ENCODE measurements around the gene PRR33. TPM values are rescaled to one million over a fixed set of nuclear protein-coding genes. Genes with fewer than 3 reads are reported as not detected.

The PRR33 gene
- polyA plus RNA-seq, 3 donors from 2014 or later = 0.35 TPM; not detected in 2

DNA sequence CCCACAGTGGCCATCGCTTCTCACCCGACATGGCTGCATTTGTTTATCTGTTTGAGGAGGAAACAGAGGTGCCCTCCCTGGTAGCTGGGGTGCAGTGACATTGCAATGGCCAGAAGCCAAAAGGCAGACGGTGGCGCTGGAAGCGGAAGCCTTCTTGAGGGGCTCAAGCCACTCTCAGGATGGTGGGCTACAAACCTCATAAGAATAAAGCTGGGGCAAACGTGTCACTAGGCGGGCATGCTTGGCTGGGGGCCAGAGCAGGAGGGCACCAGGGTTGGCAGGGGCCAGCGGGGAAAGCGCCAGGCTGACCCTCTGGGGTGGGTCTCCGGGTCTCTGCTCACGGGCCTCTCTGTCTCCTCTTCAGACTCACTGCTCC lies 40.4 kb upstream of the PRR33 start:
- Mint-ChIP-seq H3K4me1 (peaks cover 3 to 5% of the 10 kb centered on the region in 2 donors), H3K4me3 (no peak overlapping the region), H3K36me3 (peaks cover 0 to 6% (median 0%) of the 10 kb centered on the region in 3 donors), H3K27me3 (ENCODE audit: low read depth in 3 of 3) (peaks cover 5 to 11% (median 9%) of the 10 kb centered on the region in 3 donors), H3K27ac (no peak overlapping the region), H3K9me3 (no peaks in the 10 kb centered on the region)
- no peak for DNase-seq

DNA sequence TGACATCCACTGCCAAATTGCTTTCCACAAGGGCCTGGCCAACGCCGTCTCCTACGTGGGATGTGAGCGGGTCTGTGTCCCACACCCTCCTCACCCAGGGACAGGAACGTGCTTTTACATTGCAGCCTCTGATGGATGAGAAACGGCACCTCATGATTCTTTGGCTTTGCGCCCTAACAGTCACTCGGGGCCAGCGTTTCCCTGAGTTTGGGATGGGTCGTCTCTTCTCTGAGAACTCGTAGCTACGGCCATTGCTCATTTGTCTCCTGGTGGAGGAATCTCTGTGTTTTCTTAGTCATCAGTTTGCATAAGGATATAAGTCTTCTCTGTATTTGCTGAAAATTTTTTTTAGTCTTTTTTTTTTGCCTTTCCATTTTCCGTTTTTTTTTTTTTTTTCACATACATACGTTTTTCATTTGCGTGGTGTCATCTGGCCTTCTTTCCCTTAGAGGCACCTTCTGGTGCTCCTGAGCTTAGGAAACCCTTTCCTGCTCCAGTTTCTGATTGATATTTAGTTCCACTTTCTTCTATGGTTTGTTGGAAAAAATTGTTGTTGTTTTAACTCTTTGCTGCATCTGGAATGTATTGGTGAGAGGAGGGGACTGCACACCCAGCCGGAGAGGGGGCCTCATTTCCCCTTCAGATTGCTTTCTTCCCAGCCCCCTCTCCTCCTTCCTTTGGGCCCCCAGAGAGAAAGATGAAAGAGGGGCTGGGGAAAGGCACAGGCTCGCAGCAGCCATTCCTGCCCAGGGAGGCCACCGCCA lies 39.8 kb upstream of the PRR33 start:
- no peak for DNase-seq
- H3K36me3 Mint-ChIP-seq = peaks cover 0 to 6% (median 0%) of the 10 kb centered on the region in 3 donors
- no peaks in the 10 kb centered on the region for H3K9me3 Mint-ChIP-seq
- peaks cover 5 to 13% (median 9%) of the 10 kb centered on the region in 3 donors for H3K27me3 Mint-ChIP-seq (ENCODE audit: low read depth in 3 of 3)
- H3K27ac Mint-ChIP-seq = no peak overlapping the region
- peaks cover 3 to 5% of the 10 kb centered on the region in 2 donors for H3K4me1 Mint-ChIP-seq
- H3K4me3 Mint-ChIP-seq = no peak overlapping the region

DNA sequence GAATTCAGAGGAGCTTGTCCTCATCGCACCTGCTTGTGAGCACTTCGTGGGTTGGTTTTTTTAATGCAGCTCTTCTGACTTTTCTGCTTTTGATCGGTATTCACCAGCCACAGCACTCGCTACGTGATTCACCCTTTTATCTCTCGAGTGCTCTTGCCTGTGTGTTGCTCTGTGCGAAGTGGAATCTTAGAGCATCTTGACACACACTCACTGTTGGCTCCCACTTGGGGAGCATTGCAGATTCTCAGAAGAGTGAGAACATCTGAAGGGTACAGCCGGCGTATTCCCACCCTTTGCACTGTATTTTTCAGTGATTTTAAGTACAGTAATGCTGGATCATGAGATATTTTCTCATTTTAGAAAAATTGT lies 38.8 kb upstream of the PRR33 start:
- H3K27me3 Mint-ChIP-seq (ENCODE audit: low read depth in 3 of 3) = peaks cover 5 to 13% (median 10%) of the 10 kb centered on the region in 3 donors
- H3K4me1 Mint-ChIP-seq = peaks cover 3 to 5% of the 10 kb centered on the region in 2 donors
- H3K27ac Mint-ChIP-seq = no peak overlapping the region
- peak overlapping the region in 1 of 5 donors; percentile 51 for H3K4me3 Mint-ChIP-seq
- DNase-seq = no peak
- H3K9me3 Mint-ChIP-seq = no peaks in the 10 kb centered on the region
- H3K36me3 Mint-ChIP-seq = peaks cover 0 to 6% (median 0%) of the 10 kb centered on the region in 3 donors

DNA sequence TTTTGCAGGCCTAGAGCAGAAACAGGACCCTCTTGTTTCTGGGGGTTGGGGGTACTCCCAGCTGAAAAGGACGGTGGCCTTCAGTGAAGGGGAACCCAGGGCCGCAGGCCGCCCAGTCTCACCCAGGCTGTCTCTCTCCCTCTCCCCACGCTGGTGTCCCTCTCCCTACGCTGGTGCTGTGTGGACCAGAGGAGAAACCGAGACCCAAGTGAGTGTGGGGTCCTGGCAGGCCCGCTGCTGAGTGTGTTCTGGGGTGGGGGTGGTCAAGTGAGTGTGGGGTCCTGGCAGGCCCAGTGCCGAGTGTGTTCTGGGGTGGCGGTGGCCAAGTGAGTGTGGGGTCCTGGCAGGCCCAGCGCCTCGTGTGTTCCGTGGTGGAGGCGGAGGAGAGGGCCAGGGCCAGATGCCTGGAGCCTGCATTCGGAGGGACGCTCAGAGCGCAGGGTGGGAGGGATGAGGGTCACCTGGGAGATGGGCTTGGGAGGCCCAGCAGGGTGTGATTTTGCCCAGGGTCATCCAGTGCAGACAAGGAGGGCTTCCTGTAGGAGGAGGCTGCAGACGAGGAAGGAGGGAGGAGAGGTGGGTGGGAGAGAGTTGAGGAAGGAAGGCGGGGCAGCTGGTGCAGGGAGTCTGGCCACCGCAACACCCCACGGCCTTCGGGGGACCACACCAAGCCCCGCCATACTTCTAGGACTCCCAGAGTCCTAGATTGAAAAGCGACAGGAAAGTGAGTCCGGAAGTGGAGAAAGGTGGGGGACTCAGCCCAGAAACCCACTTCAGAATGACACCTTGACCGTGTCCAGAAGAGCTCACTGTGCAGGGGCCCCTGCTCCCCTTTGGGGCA lies 38.1 kb upstream of the PRR33 start:
- Mint-ChIP-seq H3K9me3 (no peaks in the 10 kb centered on the region), H3K36me3 (peaks cover 0 to 6% (median 0%) of the 10 kb centered on the region in 3 donors), H3K27me3 (ENCODE audit: low read depth in 3 of 3) (peaks cover 5 to 13% (median 10%) of the 10 kb centered on the region in 3 donors), H3K27ac (peak overlapping the region in 1 of 6 donors; percentile 31), H3K4me3 (no peak overlapping the region), H3K4me1 (peaks cover 3 to 5% of the 10 kb centered on the region in 2 donors)
- DNase-seq = no peak

DNA sequence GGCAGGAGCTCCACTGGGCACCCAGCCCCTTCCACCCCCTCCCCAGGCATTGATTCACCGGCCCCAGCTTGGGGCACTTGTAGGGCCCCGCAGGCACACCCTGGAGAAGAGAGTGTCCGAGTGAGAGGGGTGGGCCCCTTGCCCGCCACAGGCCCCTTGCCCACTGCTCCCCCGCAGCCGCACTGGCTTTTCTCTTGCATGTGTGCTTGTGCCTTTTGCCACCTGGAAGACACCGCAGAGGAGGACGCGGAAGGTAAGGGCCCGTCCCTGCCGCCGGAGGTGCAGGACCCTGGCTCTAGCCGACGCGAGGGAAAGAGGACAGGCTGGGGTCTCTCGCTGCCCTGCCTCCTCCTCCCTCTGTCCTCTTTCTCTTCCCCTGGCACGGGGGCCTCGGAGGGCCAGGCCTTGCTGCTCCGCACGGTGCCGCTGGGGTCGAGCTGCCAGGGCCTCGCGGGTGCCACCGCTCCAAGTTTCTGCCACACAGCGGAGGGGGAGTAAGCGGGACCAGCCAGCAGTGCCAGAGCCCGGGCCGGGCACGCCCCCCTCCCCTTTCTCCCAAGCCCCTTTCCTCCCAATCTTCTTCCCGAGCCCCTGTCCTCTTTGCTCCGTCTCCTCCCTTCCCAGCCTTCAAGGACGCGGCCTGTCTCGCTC lies 37.3 kb upstream of the PRR33 start:
- Mint-ChIP-seq H3K36me3 (peaks cover 0 to 6% (median 0%) of the 10 kb centered on the region in 3 donors), H3K27ac (no peak overlapping the region), H3K4me1 (peaks cover 3 to 5% of the 10 kb centered on the region in 2 donors), H3K4me3 (no peak overlapping the region), H3K9me3 (no peaks in the 10 kb centered on the region), H3K27me3 (ENCODE audit: low read depth in 3 of 3) (peaks cover 5 to 12% (median 10%) of the 10 kb centered on the region in 3 donors)
- no peak for DNase-seq

DNA sequence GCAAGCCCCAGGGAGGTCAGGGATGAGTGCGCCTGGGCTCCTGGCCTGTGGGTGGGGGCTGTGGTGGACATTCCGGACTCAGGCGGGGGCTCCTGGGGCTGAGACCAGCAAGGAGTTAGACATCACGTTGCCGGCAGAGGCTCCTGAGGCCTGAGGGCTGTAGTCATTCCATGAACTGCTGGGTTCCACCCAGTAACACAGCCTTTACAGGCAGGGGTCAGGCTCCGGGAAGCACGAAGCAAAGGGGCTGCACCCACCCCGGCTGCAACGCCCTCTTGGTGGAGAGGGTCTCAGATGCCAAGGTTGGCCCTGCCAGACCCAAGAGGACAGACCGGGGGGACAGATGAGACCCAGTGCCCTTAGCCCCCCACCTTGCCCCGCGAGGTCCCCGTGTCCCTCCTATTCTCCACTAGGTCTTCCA lies 36.8 kb upstream of the PRR33 start:
- Mint-ChIP-seq H3K4me3 (no peak overlapping the region), H3K27me3 (ENCODE audit: low read depth in 3 of 3) (peaks cover 4 to 11% (median 10%) of the 10 kb centered on the region in 3 donors), H3K4me1 (peaks cover 3 to 5% of the 10 kb centered on the region in 2 donors), H3K27ac (no peak overlapping the region), H3K36me3 (peaks cover 0 to 6% (median 0%) of the 10 kb centered on the region in 3 donors), H3K9me3 (no peaks in the 10 kb centered on the region)
- DNase-seq = no peak

DNA sequence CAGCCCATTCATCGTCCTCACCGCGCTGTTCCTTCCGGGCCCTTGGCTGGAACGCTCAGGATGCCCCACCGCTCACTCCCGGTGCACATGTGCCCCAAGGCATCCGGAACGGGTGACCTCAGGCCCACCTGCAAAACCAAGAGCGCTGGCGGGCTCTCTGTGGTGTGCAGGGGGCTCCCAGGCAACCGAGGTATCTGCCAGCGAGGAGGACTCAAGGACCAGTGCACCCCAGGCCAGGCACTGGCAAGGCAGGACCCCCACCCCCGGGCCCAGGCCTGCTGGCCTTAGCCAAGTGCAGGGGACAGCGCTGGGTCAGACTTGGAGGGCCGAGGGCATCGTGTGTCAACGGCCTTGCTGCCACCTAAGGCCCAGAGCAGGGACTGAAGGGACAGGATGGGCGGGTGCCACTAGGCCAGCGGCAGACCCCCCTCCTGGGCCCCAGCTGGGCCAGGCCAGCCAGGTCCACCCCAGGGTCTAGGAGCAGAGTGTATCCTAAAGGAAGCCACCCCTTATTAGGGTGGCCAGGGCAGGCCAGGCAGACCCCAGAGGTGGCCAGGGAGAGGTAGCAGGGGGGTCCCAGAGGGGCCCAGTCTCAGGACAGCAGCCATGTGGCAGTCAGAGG lies 36.3 kb upstream of the PRR33 start:
- no peak for DNase-seq
- no peak overlapping the region for H3K4me3 Mint-ChIP-seq

DNA sequence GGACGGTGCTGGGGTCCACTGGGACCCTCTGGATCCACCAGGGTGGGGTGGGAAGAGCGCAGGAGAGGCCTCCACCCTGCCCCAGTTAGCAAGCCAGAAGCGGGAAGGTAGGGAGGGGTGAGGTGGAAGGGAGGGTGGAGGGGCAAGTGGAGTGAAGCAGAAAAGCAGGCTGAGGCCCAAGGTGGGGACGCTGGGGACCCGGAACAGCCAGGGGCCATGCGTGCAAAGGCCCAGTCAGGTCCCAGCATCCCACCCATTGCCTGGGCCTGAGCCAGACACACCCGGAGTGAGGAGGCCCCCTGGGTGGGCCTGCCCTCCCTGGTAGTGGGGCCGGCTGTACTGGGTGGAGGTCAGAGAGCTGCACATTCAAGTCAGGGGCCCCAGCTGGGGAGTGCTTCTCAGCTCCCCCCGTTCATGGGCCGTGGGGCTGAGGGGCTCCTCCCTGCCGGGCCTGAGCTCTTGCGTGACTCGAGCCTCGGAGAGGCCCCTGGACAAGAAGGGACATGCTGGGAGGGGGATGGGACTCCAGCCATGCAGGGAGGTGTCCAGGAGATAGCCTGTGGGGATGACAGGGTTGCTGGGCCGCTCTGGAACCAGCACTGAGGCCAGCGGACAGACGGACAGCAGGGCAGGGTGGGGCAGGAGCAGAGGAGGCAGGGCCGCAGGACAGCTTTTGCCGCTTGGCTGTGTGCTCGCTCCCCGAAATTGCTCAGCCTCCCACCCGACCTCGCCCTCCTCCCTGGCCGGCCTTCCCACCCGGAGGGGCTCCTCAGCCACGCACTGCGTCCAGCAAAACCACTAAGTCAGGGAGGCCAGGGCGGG lies 35.5 kb upstream of the PRR33 start:
- Mint-ChIP-seq H3K4me1 (peaks cover 5 to 6% of the 10 kb centered on the region in 2 donors), H3K36me3 (no peaks in the 10 kb centered on the region), H3K9me3 (no peaks in the 10 kb centered on the region), H3K27ac (no peak overlapping the region), H3K27me3 (ENCODE audit: low read depth in 3 of 3) (peaks cover 3 to 13% (median 7%) of the 10 kb centered on the region in 3 donors), H3K4me3 (no peak overlapping the region)
- DNase-seq = no peak

More for the DNA sequence above, 36.3 kb upstream of the PRR33 start:
- peaks cover 3 to 5% of the 10 kb centered on the region in 2 donors for H3K4me1 Mint-ChIP-seq
- no peak overlapping the region for H3K27ac Mint-ChIP-seq
- peaks cover 0 to 3% (median 0%) of the 10 kb centered on the region in 3 donors for H3K36me3 Mint-ChIP-seq
- H3K9me3 Mint-ChIP-seq = no peaks in the 10 kb centered on the region
- peaks cover 3 to 10% (median 9%) of the 10 kb centered on the region in 3 donors for H3K27me3 Mint-ChIP-seq (ENCODE audit: low read depth in 3 of 3)

DNA sequence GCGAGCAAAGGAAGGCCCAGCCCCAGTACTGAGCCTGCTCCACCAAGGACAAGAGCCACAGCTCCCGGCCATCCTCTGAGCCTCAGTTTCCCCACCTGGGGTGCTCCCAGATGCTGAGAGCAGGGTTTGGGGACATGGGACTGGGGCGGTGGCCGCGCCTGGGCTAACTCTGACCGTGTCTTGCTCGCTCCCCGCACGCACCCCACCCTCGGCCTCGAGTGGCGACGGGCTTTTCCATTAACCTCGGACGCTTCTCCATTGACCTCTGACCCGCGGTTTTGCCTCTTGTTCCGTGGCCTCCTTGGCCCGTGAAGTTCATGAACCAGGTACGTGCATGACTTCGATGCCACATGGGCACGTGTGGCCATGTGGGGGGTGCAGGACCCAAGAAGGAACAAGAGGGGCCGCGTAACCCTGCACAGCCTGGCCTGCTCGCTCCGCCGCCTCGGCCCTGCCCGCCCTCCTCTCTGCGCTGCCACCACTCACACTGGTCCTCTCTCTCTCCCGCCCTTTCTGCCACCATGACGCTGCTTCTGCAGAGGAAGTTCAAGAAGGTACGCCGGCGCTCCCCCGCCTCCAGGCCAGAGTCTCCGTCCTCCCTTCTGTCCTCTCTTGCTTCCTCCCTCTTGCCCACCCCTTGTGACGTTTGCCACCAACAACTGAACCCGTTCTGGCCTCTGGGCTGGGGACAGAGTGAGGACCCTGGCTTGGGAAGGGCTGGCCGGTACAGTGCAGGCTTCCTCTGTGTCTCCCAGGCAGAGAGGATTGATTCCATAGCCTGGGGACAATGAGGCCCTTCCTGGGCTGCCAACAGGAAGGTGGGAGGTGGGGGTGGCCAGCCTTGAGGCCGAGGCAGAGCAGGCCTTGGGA lies 34.7 kb upstream of the PRR33 start:
- no peaks in the 10 kb centered on the region for H3K9me3 Mint-ChIP-seq
- peaks cover under 1 to 9% (median 7%) of the 10 kb centered on the region in 3 donors for H3K27me3 Mint-ChIP-seq (ENCODE audit: low read depth in 3 of 3)

DNA sequence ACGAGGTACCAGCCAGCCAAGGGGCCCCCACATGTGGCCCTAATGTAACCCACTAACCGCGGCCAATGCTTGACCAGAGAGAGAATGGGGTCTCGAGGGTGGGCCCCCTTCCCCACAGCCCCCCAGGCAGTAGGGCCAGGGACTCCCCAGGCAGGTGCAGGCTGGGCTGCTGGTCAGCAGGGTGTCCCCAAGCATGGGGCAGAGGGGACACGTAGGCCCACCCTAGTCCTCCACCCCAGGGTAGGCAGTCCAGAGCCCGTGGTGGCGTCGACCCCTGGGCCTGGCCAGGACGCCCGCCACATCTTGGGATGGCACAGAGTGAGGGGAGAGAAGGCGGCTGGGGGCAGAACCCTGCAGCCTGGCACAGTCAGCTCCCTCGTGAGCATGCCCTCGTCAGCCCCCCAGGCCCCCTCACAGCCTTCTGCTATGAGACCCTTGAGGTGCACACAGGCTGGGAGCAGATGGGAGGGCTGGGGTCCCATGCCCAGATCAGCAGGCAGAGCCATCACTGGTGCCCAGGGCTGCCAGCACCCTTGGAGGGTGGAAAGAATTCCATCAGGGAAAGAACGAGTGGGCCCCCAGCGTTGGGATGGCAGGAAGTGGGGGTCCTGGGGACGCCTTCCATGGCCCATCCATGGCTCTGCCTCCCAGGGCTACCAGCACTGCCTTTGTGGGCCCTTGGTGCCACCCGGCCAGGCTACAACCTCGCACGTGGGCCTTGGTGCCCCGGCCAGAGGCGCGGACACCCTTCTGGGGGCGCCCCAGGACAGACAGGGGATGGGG lies 33.9 kb upstream of the PRR33 start:
- Mint-ChIP-seq H3K4me1 (peaks cover 4 to 5% of the 10 kb centered on the region in 2 donors), H3K27me3 (ENCODE audit: low read depth in 3 of 3) (peaks cover 3 to 9% (median 7%) of the 10 kb centered on the region in 3 donors), H3K4me3 (no peak overlapping the region), H3K36me3 (no peaks in the 10 kb centered on the region), H3K27ac (no peak overlapping the region), H3K9me3 (no peaks in the 10 kb centered on the region)
- no peak for DNase-seq

More for the DNA sequence above, 34.7 kb upstream of the PRR33 start:
- H3K4me3 Mint-ChIP-seq = no peak overlapping the region
- H3K27ac Mint-ChIP-seq = no peak overlapping the region
- peaks cover 5 to 6% of the 10 kb centered on the region in 2 donors for H3K4me1 Mint-ChIP-seq
- DNase-seq = no peak
- H3K36me3 Mint-ChIP-seq = no peaks in the 10 kb centered on the region

DNA sequence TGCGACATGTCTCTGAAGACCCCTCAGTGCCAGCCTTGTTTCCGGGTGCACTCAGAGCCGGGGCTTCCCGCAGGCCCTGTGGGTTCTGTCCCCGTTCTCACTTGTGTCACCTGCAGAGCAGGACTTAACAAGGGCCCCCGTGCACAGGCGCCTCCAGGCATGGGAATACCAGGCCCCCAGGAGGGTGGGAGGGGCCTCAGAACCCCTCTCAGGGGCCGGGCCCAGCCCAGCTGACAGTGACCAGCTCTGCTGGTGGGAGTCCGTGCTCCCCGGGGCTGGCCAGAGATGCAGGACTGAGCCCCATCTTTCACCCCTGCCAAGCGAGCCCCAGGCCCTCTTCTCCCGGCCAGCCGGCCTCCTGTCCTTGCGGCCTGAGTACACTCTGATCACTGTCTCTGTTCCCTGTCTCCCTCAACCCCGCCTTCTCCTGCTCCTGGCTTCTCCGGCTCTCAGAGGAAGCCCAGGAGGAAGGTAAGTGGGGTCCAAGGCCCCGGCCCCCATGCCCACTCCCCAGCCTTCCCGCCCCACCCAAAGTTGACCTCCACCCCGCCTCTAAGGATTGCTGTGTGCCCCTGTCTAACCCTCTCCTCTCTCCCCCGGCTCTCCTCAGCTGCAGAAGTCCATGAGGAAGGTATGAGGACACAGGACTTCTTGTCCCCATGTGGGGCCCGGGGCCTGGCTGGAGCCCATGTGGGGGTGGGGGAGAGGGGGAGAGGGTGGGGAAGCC lies 33.1 kb upstream of the PRR33 start:
- H3K27me3 Mint-ChIP-seq (ENCODE audit: low read depth in 3 of 3) = peaks cover 6 to 9% (median 8%) of the 10 kb centered on the region in 3 donors
- no peak for DNase-seq
- no peak overlapping the region for H3K4me3 Mint-ChIP-seq
- no peaks in the 10 kb centered on the region for H3K36me3 Mint-ChIP-seq
- peaks cover 0 to 2% of the 10 kb centered on the region in 2 donors for H3K4me1 Mint-ChIP-seq
- H3K9me3 Mint-ChIP-seq = no peaks in the 10 kb centered on the region
- no peak overlapping the region for H3K27ac Mint-ChIP-seq

Data from immature natural killer cell (primary cell).